Measurements from ENCODE around the gene GPD2. TPM values are rescaled to one million over a fixed set of nuclear protein-coding genes. Genes with fewer than 3 reads are reported as not detected.
A peak's percentile ranks its signal among the peaks of the same experiment; 100 is the strongest.
"Not testable (repeated sequence)": the region's sequence is repeated elsewhere in the genome, so short reads cannot be mapped to it uniquely, and the experiment has no call there.

GPD2 gene
- total RNA-seq, 1 donor from 2014 or later, result 33.4 TPM

DNA sequence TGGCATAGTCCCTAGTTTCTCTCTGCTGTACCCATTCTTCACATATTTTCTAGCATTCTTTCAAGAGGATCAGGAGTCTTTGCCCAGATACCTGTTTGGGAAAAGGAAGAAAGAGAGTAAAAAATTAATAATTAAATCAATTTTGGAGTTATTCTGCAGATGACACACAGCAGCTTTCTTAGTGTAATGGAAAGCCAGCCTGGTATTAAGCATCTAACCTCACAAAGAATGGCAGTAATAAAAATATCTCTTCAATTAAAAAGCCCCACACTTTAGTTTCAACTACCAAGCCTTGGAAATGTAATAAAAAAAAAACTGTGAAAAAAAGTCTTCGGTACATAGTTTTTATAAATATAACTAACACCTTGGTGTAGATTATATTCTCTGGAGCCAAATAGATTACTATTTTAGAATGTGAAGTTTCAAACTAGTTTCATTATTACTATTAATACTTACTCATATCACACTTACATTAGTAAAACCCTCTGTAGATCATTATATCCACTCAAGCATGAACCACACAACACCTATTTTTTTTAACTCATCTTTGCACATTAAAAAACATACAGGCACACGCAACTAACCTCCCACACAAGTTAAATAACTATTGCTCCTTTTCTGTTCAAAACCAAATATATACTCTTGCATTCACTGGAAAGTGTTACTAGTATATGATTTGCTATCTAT lies 90.9 kb downstream of the GPD2 start:
- no peak for DNase-seq (ENCODE audit: low read depth in 2 of 2)

DNA sequence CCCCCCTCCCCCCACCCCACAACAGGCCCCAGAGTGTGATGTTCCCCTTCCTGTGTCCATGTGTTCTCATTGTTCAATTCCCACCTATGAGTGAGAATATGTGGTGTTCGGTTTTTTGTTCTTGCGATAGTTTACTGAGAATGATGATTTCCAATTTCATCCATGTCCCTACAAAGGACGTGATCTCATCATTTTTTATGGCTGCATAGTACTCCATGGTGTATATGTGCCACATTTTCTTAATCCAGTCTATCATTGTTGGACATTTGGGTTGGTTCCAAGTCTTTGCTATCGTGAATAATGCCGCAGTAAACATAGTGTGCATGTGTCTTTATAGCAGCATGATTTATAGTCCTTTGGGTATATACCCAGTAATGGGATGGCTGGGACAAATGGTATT lies 92.4 kb downstream of the GPD2 start:
- DNase-seq (ENCODE audit: low read depth in 2 of 2), result not testable (repeated sequence)

DNA sequence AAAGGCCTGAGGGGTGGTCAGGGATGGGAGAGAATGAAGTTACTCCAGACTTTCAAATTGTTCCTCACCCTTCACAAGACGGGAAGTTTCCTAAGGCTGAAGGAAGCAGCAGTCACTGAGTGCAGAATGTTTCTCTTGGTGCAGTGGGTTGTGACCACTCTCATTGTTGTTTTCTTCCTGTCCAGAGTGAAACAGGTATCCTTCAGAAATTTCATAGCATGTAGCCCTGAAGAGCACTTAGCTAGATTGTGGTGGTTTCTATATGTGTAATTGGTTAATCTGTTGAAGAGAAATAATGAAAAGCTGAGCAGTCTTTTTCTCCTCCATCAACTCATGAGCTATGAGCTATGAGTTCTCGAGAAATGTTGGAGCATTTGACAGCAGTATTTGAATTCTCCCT lies 96.8 kb downstream of the GPD2 start:
- no peak for DNase-seq (ENCODE audit: low read depth in 2 of 2)

DNA sequence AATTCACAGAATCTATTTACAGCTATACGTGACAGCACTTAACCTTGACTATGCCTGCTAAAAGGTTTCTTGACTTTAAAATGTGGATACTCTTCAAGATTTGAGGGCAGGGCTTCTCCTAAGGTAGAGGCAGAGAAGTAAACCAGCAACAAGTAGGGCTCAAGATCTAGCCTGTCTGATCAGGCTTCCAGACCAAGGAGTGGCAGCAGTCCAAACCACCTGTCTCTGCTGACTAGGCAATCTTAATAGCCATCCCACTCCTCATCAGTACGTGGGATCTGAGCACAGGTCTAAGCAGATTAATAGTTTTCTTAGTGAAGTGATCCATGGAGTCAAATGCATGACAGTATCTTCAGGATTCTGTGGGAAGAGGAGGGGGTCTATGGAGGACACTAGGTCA lies 100.4 kb downstream of the GPD2 start:
- no peak for DNase-seq (ENCODE audit: low read depth in 2 of 2)

- no peak for DNase-seq (ENCODE audit: low read depth in 2 of 2)
These were observed 101.0 kb downstream of the GPD2 start for GRCh38 chr2:156537141-156537540.

- no peak for DNase-seq (ENCODE audit: low read depth in 2 of 2)
These were observed 101.9 kb downstream of the GPD2 start for GRCh38 chr2:156538083-156538504.

DNA sequence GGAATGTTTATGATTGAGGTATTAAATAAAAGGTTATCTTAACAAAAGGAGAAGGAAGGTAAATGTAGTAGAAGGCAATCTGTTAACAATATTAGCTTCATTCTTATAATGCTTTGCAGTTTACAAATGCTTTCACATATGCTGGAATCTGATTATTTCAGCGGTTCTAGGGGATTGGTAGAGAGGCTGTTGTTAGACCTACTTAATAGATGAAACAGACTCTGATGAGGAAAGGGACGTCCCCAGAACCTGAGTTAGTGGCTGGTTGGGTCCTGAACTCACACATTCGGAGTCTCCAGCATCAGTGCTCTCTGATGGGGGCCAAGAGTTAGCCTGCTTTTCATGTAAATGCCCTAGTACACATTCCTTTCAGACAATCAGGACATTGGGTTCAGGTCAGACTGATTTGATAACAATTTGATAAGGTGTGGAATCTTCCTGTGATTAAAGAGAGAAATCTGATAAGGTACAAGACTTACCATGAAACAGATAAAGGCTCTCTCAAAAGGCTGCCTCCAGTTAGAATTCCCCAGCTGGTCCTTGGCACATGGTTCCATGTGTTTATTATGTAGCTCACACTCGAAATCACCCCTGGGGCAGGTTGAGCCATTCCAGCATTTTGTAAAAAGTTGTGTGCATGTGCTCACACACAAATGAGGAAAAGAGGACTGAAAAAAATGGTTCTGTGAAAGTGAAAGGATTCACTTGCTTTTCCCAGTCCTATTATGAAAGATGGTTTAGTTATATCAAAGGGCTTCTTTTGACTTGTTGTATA lies 103.1 kb downstream of the GPD2 start:
- no peak for DNase-seq (ENCODE audit: low read depth in 2 of 2)

- DNase-seq (ENCODE audit: low read depth in 2 of 2), result no peak
These were observed 104.5 kb downstream of the GPD2 start for GRCh38 chr2:156540706-156541105.

DNA sequence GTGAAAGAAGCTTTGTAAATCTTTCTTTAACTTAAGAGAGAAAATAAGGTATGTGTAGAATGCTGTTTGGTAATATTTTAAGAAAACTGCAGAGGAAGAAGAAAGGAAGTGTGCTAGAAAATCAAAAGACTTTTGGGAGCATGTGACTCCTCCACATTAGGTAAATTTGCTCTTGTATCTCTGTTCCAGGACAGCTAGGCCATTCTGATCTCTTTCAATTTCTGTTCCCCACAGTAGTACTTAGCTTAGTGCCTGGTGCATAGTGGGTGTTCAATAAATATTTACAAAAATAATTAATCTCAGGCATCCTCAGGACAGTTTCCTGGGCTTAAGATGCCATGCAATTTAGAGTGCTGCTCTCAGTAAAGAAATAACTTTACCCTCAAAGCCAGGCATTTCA lies 105.0 kb downstream of the GPD2 start:
- no peak for DNase-seq (ENCODE audit: low read depth in 2 of 2)

DNA sequence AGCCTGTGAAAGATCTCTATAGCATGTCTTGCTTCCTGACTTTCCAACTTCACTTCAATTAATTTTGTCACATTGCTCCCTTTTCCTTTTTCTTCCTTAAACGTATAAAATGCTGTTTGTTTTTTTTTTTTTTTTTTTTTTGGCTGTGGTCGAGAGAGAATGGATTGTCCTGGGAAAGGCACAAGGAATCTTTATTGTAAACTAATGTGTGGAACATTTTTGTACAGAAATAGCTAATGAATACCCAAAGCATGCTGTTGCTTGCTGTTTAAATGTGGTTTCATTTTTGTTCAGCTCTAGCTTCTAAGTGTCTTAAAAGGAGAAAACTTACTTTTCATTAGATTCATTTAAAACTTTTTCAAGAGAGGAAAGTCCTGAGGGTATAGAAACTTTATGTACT lies 105.5 kb downstream of the GPD2 start:
- DNase-seq (ENCODE audit: low read depth in 2 of 2), result no peak

DNA sequence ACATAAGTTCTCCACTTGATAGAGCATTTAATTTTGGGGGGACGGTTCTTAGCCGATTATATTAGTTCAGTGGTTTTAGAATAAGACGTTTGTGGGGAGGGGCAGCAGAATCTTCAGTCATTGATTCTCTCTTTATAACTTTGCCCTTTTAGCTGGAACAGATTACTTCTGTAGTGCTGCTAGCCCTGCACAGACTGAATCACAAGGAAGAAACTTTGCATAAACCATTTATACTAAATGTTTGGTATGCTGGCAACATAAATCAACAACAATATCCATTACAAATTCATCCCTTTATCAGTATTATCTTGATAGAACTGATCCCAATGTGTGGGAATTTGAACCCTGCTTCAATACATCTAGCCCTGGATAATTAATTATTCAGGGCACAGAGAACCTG lies 112.2 kb downstream of the GPD2 start:
- no peak for DNase-seq (ENCODE audit: low read depth in 2 of 2)

DNA sequence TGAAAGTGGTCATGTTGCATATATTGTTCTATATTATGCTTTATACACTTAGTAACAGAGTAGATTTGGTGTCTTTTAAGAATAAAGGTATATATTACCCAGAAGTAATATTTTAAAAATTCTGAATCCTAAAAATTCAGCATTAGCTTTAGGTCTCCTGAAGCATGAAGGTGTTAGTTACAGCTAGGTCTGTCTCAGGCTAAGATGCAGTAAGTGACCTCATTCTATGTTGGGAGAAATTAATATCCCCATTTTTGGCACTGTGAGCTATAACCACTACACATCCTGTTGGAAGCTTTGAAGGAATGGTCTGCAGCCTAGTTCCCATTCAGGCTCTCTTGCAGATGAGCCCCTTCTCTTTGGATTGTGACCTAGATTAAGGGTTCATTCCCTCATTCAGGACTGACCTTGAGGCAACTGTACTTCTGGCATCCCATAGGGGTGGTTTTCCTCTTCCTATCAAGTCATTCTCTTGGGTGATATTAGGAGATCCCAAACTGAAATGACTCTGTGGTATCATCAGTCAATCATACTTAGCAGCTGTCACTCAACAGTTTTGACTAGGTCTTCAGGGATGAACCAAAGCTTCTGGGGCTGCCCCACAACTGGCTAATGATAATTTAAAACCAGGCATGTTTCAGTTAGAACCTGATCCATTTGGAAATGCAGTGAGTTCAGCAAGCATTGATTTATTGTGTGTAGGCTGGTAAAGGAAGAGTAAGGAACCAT lies 117.7 kb downstream of the GPD2 start:
- no peak for DNase-seq (ENCODE audit: low read depth in 2 of 2)

GRCh38 chr2:156561326-156561725 lies 125.1 kb downstream of the GPD2 start:
- DNase-seq (ENCODE audit: low read depth in 2 of 2), result no peak

- DNase-seq (ENCODE audit: low read depth in 2 of 2), result no peak
These were observed 125.9 kb downstream of the GPD2 start for GRCh38 chr2:156562124-156562523.

DNA sequence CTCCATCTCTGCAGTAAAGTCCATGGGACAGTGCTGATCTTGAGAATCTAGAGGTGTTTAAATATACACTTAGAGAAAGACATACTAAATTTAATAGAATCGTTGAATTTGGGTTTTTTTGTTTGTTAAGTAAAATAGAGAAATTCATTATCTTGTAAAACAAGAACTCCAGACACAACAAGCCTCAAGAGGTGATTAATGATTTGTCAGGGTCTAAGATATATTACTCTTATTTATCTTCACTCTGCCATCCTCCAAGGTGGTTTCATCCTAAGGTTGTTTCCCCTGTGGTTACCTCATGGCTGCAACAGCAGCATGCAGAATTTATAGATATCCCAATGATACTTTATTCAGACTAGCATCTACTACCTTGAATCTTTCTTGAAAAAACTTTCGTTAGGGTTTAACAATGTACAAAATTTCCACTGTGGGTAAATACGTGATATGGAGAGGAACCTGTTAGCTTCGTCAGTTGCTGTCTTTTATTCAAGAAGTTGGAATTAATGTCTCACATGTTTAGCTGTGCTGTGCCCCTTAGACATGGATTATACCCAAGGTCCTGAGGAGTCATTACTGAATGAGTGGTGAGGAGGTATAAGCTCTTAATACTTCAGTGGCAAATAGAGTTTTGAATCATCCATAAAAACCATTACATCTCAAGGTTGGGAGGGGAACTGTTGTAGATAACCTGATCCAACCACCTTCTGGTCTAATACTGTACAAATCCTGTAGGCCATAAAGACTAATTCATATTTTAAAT lies 128.0 kb downstream of the GPD2 start:
- DNase-seq (ENCODE audit: low read depth in 2 of 2), result no peak

DNA sequence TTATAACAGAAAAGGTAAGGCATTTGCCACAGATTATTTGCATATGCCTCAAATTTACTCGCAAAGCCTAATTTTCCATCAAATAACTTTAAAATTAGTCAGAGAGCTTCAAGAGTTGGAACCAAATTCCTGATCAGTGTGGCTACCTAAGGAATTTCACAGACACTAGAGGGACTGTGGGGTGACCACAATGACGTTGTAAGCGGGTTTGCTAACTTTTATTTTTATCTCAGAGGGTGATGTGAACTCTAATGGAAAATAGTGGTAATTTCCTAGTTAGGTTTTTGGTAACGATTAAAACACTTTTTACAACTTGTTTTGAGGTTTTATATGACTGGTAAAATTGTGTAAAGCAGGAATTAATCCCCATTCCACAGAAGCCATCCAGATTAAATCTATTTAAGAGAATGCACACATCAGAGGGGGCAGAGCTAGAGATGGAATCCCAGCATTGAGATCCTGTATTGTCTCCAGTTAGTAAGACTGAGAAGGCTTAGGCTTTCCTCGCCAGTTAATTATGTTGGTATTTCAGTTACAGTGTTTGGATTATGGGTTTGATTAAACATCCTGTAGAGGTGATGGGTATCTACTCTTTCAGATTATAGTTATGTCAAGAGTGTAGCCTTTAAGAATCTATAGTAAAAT lies 129.0 kb downstream of the GPD2 start:
- no peak for DNase-seq (ENCODE audit: low read depth in 2 of 2)

DNA sequence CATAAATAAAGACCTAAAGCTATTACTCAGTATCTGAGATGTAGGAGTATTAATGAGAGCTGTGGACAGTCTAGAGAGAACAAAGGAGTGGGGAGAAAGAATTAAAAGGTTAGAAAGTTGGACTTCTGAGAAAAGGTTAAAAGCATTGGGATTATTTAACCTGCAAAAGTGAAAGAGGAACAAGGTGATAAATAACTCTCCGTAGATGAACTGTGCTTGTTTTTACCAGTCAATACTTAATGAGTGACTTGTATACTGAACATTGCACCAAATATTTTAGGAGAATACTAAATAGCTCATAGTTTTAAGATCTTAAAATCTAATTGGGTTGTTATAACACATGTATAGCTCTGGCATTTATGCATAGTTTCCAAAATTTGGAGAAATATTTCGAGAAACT lies 137.5 kb downstream of the GPD2 start:
- no peak for DNase-seq (ENCODE audit: low read depth in 2 of 2)

- no peak for DNase-seq (ENCODE audit: low read depth in 2 of 2)
These were observed 137.9 kb downstream of the GPD2 start for GRCh38 chr2:156574112-156574511.

DNA sequence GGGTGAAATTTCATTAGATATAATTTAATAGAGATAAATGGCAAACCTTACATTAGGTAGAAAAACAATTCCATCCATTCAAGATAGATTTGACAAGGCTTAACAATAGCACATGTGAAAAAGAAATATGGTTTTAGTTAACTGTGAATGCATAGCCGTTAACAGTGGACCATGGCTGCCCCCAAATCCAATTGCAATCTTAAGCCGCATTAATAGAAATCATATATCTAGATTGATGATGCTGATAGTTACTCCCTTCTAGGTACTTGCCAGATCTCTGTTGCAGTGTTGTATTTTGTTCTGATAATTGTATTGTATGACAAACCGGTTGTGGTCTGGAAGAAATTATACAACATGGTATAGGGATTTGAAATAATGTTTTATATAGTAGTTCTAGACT lies 139.8 kb downstream of the GPD2 start:
- no peak for DNase-seq (ENCODE audit: low read depth in 2 of 2)

GRCh38 chr2:156580501-156580900 lies 144.3 kb downstream of the GPD2 start:
- DNase-seq (ENCODE audit: low read depth in 2 of 2), result peak in 1 of 2 donors; percentile 3

GRCh38 chr2:156581280-156581679 lies 145.1 kb downstream of the GPD2 start:
- DNase-seq (ENCODE audit: low read depth in 2 of 2), result no peak
